MG63 (cell line): ENCODE results near the gene EPB41L5. TPM values are rescaled to one million over a fixed set of nuclear protein-coding genes. Genes with fewer than 3 reads are reported as not detected.
"Not testable (repeated sequence)": the region's sequence is repeated elsewhere in the genome, so short reads cannot be mapped to it uniquely, and the experiment has no call there.

Experiments
- DNase-seq: peaks from one replicate; pipeline ENCODE4 v3.0.0-alpha.2; 2020
- H3K27me3 ChIP-seq: fragments of 250-450 bp; sonication (Bioruptor Pico); 2 replicates; pipeline ENCODE4 v1.5.1; 2020; ENCODE audit warnings: mild to moderate bottlenecking, moderate library complexity
- H3K36me3 ChIP-seq: fragments of 250-450 bp; sonication (Bioruptor Pico); 2 replicates; pipeline ENCODE4 v1.5.1; 2020; ENCODE audit warnings: mild to moderate bottlenecking, moderate library complexity
- H3K4me3 ChIP-seq: fragments of 250-450 bp; sonication (Bioruptor Pico); 2 replicates; pipeline ENCODE4 v1.5.1; 2020; ENCODE audit warnings: mild to moderate bottlenecking, moderate library complexity
- H3K9me3 ChIP-seq: fragments of 250-450 bp; sonication (Bioruptor Pico); 2 replicates; pipeline ENCODE4 v1.5.1; 2020; ENCODE audit warnings: mild to moderate bottlenecking, moderate library complexity
- total RNA-seq: library from RNA; depleted of rRNA; stranded (reverse); fragments of >200 nt; shearing (Covaris generic); gene quantifications from 2 replicates; pipeline ENCODE4 v1.2.3, GENCODE V29; 2014; ENCODE audit warnings: low replicate concordance

The EPB41L5 gene
- total RNA-seq, 1 experiment from 2014 or later: 11.8 TPM

GRCh38 chr2:120110062-120110362 lies 97.1 kb downstream of the EPB41L5 start:
- Histone ChIP-seq H3K9me3 (no peaks in the 10 kb centered on the region), H3K4me3 (no peak overlapping the region), H3K27me3 (no peaks in the 10 kb centered on the region), H3K36me3 (no peaks in the 10 kb centered on the region)
- no peak for DNase-seq

GRCh38 chr2:120110507-120110906 lies 97.6 kb downstream of the EPB41L5 start:
- H3K27me3 ChIP-seq: no peaks in the 10 kb centered on the region
- H3K9me3 ChIP-seq: no peaks in the 10 kb centered on the region
- DNase-seq: no peak
- H3K4me3 ChIP-seq: no peak overlapping the region
- H3K36me3 ChIP-seq: no peaks in the 10 kb centered on the region

GRCh38 chr2:120111193-120111592 lies 98.3 kb downstream of the EPB41L5 start:
- Histone ChIP-seq H3K9me3 (no peaks in the 10 kb centered on the region), H3K36me3 (no peaks in the 10 kb centered on the region), H3K4me3 (no peak overlapping the region), H3K27me3 (no peaks in the 10 kb centered on the region)
- no peak for DNase-seq

GRCh38 chr2:120118018-120118417 lies 105.1 kb downstream of the EPB41L5 start:
- Histone ChIP-seq H3K9me3 (no peaks in the 10 kb centered on the region), H3K27me3 (no peaks in the 10 kb centered on the region), H3K4me3 (no peak overlapping the region), H3K36me3 (no peaks in the 10 kb centered on the region)
- DNase-seq: no peak

- DNase-seq: no peak
- no peak overlapping the region for H3K4me3 ChIP-seq
- no peaks in the 10 kb centered on the region for H3K27me3 ChIP-seq
- no peaks in the 10 kb centered on the region for H3K9me3 ChIP-seq
- no peaks in the 10 kb centered on the region for H3K36me3 ChIP-seq
Observed at GRCh38 chr2:120118471-120118870, 105.6 kb downstream of the EPB41L5 start.

- not testable (repeated sequence) for H3K4me3 ChIP-seq, H3K36me3 ChIP-seq, H3K9me3 ChIP-seq, DNase-seq, H3K27me3 ChIP-seq
Observed at GRCh38 chr2:120121337-120121736, 108.5 kb downstream of the EPB41L5 start.

GRCh38 chr2:120123090-120123489 lies 110.2 kb downstream of the EPB41L5 start:
- no peak overlapping the region for H3K4me3 ChIP-seq
- H3K27me3 ChIP-seq: no peaks in the 10 kb centered on the region
- no peak for DNase-seq
- no peaks in the 10 kb centered on the region for H3K9me3 ChIP-seq
- H3K36me3 ChIP-seq: no peaks in the 10 kb centered on the region

GRCh38 chr2:120125195-120125594 lies 112.3 kb downstream of the EPB41L5 start:
- Histone ChIP-seq H3K9me3 (no peaks in the 10 kb centered on the region), H3K27me3 (no peaks in the 10 kb centered on the region), H3K4me3 (no peak overlapping the region), H3K36me3 (no peaks in the 10 kb centered on the region)
- DNase-seq: no peak

- Histone ChIP-seq H3K4me3 (no peak overlapping the region), H3K9me3 (no peaks in the 10 kb centered on the region), H3K36me3 (no peaks in the 10 kb centered on the region), H3K27me3 (no peaks in the 10 kb centered on the region)
- no peak for DNase-seq
Observed at GRCh38 chr2:120128216-120128615, 115.3 kb downstream of the EPB41L5 start.

- Histone ChIP-seq H3K9me3 (no peaks in the 10 kb centered on the region), H3K36me3 (no peaks in the 10 kb centered on the region), H3K27me3 (no peaks in the 10 kb centered on the region), H3K4me3 (no peak overlapping the region)
- DNase-seq: no peak
Observed at GRCh38 chr2:120132190-120132589, 119.3 kb downstream of the EPB41L5 start.

- no peak overlapping the region for H3K4me3 ChIP-seq
- H3K9me3 ChIP-seq: no peaks in the 10 kb centered on the region
- H3K27me3 ChIP-seq: no peaks in the 10 kb centered on the region
- DNase-seq: no peak
- H3K36me3 ChIP-seq: no peaks in the 10 kb centered on the region
Observed at GRCh38 chr2:120132691-120133090, 119.8 kb downstream of the EPB41L5 start.

GRCh38 chr2:120133572-120134244 lies 120.8 kb downstream of the EPB41L5 start:
- Histone ChIP-seq H3K27me3 (no peaks in the 10 kb centered on the region), H3K9me3 (no peaks in the 10 kb centered on the region), H3K4me3 (no peak overlapping the region), H3K36me3 (no peaks in the 10 kb centered on the region)
- DNase-seq: peak; percentile 41

GRCh38 chr2:120134263-120134662 lies 121.4 kb downstream of the EPB41L5 start:
- Histone ChIP-seq H3K36me3 (no peaks in the 10 kb centered on the region), H3K27me3 (no peaks in the 10 kb centered on the region), H3K4me3 (no peak overlapping the region), H3K9me3 (no peaks in the 10 kb centered on the region)
- DNase-seq: peak; percentile 97

GRCh38 chr2:120135013-120135412 lies 122.1 kb downstream of the EPB41L5 start:
- H3K36me3 ChIP-seq, DNase-seq, H3K4me3 ChIP-seq, H3K9me3 ChIP-seq, H3K27me3 ChIP-seq: not testable (repeated sequence)

GRCh38 chr2:120140866-120141265 lies 128.0 kb downstream of the EPB41L5 start:
- H3K27me3 ChIP-seq: no peaks in the 10 kb centered on the region
- H3K36me3 ChIP-seq: no peaks in the 10 kb centered on the region
- no peak for DNase-seq
- H3K9me3 ChIP-seq: no peaks in the 10 kb centered on the region
- H3K4me3 ChIP-seq: no peak overlapping the region

- no peaks in the 10 kb centered on the region for H3K9me3 ChIP-seq
- H3K4me3 ChIP-seq: no peak overlapping the region
- DNase-seq: no peak
- no peaks in the 10 kb centered on the region for H3K36me3 ChIP-seq
- no peaks in the 10 kb centered on the region for H3K27me3 ChIP-seq
Observed at GRCh38 chr2:120141300-120142069, 128.6 kb downstream of the EPB41L5 start.

- no peaks in the 10 kb centered on the region for H3K27me3 ChIP-seq
- no peaks in the 10 kb centered on the region for H3K9me3 ChIP-seq
- H3K36me3 ChIP-seq: no peaks in the 10 kb centered on the region
- DNase-seq: no peak
- H3K4me3 ChIP-seq: no peak overlapping the region
Observed at GRCh38 chr2:120142528-120143219, 129.8 kb downstream of the EPB41L5 start.

GRCh38 chr2:120148229-120148628 lies 135.4 kb downstream of the EPB41L5 start:
- Histone ChIP-seq H3K4me3 (no peak overlapping the region), H3K9me3 (no peaks in the 10 kb centered on the region; the same call in 1 of the 2 replicates), H3K36me3 (no peaks in the 10 kb centered on the region), H3K27me3 (no peaks in the 10 kb centered on the region)
- DNase-seq: no peak
